22Rv1 (cell line): Measurements from ENCODE around the gene GLCE.

Source experiments
- H3K27ac ChIP-seq: fragments of 450-650 bp; 2 replicates; pipeline ENCODE4 v1.5.1; 2017
- ZFX ChIP-seq: fragments of 450-650 bp; IDR thresholded peaks from 2 replicates; pipeline ENCODE4 v1.6.1; 2017; ENCODE audit warnings: antibody characterized with exemption, borderline replicate concordance
- TF ChIP-seq, protein P1 (sequence below): fragments of 450-650 bp; IDR thresholded peaks from 2 replicates; pipeline ENCODE4 v1.5.1; 2017; ENCODE audit warnings: mild to moderate bottlenecking

Gene GLCE

DNA sequence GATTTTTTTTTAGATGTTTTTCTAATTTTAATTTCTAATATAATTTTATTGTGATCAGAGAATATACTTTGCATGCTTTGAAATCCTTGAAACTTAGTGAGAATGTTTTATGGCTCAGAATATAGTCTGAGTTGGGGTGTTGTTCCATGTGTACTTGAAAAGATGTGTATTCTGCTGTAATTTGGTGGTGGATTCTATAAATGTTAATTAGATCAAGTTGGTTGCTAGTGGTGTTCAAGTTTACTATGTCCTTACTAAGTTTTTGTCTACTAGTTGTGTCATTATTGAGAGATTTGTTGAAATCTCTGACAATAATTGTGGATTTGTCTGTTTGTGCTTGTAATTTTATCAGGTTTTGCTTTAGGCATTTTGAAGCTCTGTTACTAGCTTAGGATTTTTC is 29.7 kb downstream of the GLCE start:
- TF ChIP-seq, protein P1, sequence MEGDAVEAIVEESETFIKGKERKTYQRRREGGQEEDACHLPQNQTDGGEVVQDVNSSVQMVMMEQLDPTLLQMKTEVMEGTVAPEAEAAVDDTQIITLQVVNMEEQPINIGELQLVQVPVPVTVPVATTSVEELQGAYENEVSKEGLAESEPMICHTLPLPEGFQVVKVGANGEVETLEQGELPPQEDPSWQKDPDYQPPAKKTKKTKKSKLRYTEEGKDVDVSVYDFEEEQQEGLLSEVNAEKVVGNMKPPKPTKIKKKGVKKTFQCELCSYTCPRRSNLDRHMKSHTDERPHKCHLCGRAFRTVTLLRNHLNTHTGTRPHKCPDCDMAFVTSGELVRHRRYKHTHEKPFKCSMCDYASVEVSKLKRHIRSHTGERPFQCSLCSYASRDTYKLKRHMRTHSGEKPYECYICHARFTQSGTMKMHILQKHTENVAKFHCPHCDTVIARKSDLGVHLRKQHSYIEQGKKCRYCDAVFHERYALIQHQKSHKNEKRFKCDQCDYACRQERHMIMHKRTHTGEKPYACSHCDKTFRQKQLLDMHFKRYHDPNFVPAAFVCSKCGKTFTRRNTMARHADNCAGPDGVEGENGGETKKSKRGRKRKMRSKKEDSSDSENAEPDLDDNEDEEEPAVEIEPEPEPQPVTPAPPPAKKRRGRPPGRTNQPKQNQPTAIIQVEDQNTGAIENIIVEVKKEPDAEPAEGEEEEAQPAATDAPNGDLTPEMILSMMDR, result no peak
- no peak for TF ChIP-seq ZFX
- H3K27ac ChIP-seq, result no peak overlapping the region

DNA sequence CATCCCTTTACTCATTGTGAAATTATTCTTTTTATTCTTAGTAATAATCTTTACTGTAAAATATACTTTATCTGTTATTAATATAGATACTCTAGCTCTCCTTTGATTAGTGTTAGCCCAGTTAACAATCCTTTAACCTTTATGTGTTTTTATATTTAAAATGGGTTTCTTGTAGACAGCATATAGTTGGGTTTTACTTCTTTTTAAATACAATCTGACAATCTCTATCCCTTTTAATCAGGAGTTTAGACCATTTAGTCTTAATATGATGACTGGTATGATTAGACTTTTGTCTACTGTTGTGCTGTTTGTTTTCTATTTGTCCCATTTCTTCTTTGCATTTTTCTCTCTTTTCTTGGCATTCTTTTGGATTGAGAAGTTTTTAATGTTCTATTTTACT is 30.1 kb downstream of the GLCE start:
- TF ChIP-seq ZFX, result no peak
- TF ChIP-seq, protein P1, result no peak
- H3K27ac ChIP-seq, result no peak overlapping the region

DNA sequence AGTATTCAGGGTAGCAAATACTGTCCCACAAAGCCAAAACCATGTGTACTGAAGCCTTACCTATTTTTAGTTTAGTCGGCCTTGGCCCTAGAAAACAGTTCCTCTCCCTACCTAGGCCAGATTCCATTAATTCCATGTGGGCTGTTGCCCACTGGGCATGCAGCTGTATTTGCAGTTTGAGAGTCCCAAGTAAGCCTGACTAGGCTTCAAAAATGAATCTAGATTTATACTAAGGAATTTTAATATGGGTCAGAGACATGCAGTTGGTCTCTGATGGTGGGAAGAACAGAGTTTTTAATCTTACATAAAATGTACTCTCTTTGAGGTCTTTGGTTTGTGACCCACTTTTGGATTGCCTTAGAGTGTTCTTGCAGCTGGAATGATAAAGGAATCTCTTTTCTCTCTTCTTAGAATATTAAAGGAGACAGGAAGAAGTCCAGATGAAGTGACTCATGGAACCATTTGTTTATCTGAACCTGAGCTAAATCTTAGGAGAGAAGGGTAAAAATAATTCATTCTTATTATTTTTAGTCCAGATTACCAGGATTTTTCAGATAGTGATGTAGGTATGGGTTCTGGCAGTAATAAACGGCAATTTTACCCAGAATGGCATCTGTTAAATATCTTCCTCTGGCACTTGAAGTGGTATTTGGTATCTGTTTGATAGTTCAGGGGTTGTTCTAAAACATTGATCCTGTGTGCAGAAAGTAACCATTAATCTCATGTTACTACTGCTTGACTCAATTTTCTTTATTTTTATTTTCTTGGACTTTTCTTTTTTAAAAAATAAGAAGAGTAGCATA is 33.8 kb downstream of the GLCE start:
- TF ChIP-seq, protein P1, result no peak
- TF ChIP-seq ZFX, result no peak
- H3K27ac ChIP-seq, result no peak overlapping the region

DNA sequence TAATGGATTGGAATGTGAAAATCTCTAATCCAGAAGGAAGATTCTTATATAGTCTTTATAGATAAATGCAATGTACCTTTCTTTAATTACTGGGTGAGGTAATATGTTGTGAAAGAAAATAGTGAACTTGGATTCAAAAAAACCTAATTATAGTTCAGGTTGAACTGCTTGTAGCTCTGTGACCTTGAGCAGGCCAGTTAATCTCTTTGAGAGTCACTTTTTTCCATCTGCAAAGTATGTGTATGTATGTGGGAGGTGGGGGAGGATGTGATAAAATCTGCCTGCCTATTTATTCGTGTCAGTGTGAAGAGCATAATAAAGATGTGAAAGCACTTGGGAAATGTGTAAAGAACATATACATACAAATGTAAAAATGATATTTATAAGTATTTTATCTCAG is 34.4 kb downstream of the GLCE start:
- no peak for TF ChIP-seq ZFX
- TF ChIP-seq, protein P1, result no peak
- H3K27ac ChIP-seq, result no peak overlapping the region

DNA sequence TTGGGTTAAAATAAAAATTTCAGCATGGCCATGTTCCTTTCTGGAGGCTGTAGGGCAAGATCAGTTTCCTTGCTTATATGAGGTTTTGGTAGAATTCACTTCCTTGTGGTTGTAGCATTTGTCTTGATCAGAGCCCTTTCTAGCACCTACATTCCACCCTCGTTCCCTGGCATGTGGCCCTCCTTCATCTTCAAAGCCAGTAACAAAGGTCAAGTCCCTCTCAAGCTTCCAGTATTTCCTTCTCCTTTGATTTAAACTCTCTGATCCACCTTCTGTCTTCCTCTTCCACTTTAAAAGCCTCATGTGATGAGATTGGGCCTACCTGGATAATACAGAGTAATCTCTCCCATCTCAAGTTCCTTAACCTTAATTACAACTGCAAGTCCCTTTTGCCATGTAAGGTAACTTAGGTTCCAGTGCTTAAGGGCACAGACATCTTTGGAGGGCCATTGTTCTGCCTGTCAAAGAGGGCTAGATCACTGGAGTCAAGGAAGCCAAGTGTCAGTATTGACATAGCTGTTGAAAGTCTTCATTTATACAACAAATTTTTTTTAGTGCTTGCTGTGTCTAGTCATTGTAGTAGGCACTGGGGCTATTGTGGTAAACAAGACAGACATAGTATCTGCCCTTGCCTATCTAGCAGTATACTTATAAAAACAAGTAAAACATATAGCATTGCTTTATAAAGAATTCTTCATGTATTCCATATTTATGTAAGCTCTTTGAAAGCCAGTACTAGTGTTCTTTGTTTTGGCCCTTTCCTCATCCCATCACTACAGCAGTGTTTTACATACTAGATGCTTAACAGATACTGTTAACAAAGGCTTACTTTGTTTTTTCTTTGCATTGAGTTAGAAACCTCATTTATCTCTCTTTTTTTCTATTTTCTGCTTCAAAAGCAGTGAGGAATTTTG is 40.7 kb downstream of the GLCE start:
- no peak overlapping the region for H3K27ac ChIP-seq
- TF ChIP-seq, protein P1, result no peak
- TF ChIP-seq ZFX, result no peak

DNA sequence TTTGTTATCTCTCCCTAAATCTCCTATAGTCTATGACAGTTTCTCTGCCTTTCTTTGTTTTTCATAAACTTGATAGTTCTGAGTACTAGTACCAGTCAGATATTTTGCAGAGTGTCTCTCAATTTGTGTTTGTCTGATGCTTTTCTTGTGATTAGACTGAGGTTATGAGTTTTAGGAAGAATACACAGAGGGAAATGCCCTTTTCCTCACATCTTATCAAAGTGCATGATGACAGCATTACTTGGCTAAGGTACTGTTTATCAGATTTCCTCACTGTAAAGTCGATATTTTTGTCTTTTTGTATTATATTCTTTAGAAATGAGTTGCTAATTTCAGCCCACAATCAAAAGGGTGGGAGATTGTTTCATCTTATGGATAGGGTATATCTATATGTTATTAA is 45.6 kb downstream of the GLCE start:
- no peak overlapping the region for H3K27ac ChIP-seq
- TF ChIP-seq, protein P1, result no peak
- no peak for TF ChIP-seq ZFX

DNA sequence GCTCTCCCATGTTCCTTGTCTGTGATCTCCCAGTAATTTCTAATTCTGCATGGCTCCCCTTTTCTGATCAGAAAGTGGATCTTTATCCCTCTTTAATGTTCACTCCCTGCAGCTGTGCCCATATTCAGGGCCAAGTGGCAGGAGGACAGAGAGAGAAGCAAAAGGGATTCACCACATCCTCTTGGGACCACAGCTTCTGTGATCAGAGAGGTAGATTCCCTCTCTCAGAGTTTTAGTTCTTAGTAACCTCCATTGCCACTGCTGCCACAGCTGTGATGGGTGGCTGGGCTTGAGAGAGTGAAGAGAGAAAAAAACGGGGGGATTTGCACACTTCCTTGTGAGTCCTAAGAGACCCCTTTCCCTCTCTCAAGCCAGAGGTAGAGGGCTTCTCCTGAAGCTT is 49.2 kb downstream of the GLCE start:
- no peak for TF ChIP-seq ZFX
- TF ChIP-seq, protein P1, result no peak
- H3K27ac ChIP-seq, result no peak overlapping the region
